Daoy (cell line): Measurements from ENCODE around the gene EPDR1. TPM values are rescaled to one million over a fixed set of nuclear protein-coding genes. Genes with fewer than 3 reads are reported as not detected.
"Not testable (repeated sequence)": the region's sequence is repeated elsewhere in the genome, so short reads cannot be mapped to it uniquely, and the experiment has no call there.

Source experiments
- DNase-seq: peaks from one replicate; pipeline ENCODE4 v3.0.0-alpha.2; 2015; ENCODE audit warnings: low read depth
- total RNA-seq: library from RNA; depleted of rRNA; stranded (reverse); fragments of >200 nt; shearing (Covaris generic); gene quantifications from 2 replicates; pipeline ENCODE4 v1.2.3, GENCODE V29; 2014

EPDR1 gene
- total RNA-seq, 1 experiment from 2014 or later, result 69.0 TPM

DNA sequence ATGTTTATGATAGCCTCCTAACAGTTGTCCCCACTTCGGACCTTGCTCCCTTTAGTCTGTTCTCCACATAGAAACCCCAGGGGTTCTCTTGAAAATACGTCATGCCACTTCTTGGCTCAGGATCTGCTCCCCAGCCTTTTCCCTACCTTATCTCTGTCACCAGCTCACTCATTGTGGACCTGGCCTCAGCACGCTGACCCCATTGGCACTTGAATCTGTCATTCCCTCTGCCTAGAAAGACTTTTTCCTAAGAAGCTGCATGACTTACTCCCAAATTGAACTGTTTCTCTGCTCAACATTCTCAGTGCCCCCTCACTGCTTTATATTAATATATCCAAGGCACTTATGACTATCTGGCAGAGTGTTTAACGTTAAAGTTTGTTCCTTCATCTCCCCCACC, 8.4 kb downstream of the EPDR1 start:
- DNase-seq, result no peak

DNA sequence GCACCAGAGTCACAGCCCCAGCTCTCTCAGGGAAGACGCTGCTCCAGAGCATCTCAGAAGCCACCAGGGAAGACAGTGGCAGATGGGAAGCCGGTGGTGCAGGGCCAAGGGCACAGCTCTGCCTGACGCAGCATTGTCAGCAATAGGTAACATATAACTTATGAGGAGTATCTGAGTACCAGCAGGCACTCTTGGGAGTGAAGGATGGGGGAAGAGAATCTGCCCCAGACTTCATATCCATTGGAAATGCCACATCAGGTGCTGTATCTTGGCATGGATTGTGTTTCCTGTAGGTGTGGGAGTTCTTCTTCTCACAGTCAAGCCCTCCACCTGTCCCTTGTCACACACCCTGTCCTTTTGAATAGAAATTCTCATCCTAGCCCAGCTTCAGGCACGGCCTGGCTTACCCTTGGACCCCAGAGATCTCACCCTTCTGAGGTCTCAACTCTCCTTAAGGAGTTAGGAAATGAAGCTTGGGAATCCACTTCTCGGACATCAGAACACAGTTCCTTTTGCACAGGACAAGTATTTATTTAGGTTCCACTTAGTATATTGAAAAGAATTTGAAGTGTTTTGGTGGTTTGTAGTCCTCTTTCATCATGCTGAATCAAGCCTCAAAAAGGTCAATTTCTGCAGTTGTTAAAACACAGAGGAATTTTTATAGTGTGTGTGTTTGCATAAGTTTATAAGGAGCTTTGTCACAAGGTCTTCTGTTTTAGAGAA, 9.9 kb downstream of the EPDR1 start:
- no peak for DNase-seq

DNA sequence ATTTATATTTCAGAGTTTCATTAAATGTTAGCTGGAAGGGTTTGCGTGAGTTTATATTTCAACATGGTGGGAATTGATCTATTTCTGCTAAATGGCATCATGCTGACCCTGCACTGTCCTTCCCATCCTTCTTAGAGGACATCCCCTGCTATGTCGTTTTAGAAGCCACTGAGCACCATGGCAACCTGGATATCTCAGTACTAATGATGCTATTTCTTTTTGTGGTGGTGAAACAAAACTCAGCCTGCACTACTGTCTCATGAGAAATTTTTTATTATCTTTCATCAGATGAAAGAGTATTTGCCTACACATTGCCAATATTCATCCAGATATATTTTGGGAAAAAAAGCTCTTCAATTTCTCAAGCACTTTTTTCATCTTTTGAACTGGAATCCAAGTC, 12.1 kb downstream of the EPDR1 start:
- DNase-seq, result no peak

DNA sequence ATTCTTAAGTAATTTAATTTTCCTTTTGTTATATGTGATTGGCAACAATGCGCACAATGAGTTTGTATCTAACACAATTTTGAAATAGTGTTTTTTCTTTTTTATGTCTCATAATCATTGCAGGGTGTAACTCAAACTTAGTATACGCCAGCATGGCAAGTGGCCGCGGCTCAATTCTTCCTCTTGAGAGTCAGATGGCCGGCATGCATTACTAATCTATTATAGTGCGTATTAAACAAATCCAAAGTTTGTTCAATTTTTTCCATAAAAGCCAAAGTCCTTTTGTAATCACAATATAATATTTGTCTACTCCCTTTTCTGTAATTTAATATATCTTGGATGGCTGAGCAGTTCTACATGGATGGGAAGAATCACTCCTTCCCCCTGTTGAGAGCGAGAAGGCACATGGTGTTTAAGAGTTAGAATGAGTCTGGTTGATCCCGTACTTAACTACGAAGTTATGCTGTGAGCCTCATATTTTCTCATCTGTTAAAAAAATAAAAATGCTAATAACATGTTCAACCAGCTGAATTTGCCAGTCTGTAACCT, 12.7 kb downstream of the EPDR1 start:
- no peak for DNase-seq

DNA sequence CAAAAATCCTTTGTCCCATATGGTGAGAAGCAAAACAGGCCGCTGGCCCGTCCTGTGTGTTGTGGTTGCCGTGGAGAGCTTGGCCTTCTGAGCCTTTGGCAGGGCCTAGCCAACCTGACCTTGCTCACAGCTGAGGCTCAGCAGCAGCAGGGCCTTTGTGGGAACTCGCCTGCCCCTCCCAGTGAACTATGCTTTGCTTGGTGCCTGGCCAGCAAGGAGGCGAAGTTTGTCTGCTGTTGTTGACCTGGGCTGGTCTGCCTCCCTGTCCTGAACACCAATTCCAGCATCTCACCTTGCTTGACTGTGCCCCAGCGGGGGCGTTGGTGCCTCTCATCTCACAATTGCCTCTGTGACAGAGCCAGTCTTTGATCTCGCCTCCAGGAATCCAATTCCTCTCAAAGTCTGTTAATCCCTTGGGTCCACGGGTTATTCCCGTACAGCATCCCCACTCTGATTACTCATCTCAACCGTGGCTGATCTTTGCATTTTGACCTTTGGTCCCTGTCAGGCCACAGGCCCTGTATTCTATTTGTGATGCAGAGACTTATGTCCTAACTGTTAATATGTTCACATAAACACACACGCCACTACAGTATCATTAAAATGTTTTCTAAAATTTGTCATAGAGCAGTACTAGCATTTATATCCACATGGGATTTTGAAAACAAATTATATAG, 22.6 kb downstream of the EPDR1 start:
- DNase-seq, result peak; percentile 73

DNA sequence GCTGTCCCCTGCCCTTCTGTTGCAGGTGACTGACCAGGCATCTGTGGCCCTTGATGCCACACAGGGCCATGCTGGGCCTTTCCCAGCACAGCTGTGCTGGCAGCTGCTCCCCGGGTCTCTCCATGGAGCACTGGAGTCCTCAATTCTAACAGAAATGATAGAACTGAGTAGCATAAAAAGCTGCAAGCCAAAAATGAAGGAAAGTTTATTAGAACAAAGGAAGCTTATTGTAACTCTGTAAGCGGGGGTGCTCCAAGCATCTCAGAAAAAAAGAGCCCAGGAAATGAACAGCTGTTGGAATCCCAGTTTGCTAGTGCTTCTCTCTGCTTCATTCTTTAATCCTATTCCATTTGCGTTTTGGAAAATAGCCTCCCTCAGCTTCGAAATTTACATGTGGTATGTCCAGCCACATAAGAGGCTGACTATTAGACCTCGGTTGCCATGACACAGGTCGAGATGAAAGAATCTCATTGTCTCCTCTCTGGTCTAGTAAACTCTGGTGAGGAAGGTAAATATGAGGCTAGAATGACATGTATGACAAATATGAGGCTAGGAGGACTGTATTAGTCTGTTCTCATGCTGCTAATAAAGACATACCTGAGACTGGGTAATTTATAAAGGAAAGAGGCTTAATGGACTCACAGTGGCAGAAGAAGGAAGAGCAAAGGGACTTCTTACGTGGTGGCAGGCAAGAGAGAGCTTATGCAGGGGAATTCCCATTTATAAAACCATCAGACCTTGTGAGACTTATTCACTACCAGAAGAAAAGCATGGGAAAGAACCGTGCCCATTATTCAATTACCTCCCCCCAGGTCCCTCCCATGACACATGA, 23.7 kb downstream of the EPDR1 start:
- peak; percentile 40 for DNase-seq

DNA sequence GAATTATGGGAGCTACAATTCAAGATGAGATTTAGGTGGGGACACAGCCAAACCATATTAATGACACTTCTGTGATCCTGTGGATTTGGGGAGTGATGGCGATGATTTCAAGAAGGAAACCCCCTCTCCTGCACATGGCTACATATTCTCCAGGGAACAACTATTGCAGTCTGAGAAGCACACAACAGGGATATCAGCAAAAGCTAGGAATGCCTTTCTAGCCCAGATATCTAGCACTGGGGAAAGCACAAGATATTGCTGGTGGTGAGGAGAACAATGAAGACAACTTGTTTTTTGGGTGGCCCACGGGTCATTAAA, 24.3 kb downstream of the EPDR1 start:
- no peak for DNase-seq

DNA sequence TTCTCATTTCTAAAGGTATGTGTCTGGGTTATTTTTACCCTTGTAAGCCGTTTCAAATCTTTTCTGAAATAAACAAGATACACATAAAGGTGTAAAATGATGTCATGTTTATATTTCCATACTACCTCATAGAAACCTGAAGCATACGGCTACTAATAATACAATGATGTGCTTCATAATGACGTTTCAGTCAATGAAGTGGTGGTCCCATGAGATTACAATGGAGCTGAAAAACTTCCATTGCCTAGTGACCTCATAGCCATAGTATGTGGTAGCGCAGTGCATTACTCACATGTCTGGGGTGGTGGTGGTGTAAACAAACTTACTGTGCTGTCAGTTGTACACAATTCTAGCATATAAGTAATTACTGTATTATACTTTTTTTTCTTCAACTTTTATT, 24.9 kb downstream of the EPDR1 start:
- peak; percentile 39 for DNase-seq

DNA sequence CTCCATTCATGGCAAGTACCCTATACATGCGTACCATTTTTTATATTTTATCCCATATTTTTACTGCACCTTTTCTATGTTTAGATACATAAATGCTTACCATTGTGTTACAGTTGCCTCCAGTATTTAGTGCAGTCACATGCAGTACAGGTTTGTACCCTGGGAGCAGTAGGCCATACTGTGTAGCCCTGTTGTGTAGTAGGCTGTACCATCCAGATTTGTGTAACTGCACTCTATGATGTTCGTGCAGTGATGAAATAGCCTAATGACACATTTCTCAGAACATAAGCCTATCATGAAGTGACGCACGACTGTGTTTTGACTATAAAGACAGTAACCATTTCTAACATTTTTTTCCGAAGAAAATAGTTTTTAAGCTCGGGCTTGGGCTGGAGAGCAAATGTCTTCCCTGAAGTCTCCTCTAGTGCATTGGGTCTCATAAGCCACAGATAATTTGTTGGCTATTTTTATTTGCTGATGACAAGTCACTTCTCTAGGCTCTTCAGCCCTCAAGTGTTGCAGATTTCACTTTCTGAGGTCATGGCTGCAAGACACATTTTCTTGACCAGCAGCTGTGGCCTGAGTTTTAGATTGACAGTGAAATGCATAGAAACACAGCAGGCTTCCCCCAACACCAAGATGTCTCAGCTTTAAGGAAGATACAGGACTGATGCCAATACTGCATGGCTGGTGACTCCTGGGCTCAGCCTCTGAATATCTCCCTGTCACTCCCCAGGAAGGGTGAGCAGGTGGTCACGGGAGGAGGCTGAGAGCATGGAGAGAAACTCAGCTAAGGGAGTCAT, 26.9 kb downstream of the EPDR1 start:
- DNase-seq, result no peak

DNA sequence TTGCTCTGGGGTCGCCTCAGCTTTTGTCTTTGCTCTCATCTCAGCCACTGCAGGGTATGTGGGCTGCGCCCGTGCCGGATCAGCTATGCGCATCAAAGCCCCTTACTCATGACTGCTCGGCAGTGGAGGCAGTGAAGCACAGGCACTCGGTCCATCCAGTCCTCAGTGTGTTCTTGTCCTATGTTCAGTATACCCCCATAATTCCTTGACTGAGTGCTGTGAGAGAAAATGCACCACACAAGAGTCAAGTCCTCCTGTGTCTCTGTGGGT, 27.4 kb downstream of the EPDR1 start:
- no peak for DNase-seq

DNA sequence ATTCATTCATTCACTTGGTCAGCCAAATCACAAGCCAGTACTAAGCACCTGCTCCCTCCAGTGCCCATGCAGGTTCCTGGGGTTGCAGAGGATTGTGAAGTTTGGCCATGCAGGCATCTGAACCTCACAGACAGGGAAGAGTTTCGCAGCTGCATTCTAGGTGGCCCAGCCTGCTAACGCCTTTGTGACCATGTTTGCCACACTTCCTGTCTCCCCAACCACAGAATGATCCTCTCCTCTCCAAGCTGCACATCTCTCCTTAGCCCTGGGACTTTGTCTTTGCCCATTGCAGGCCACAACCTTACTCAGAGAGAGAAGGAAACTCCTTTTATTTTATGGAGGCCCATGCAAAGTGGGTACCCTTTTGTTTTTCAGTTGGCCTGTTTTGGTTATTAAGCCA, 31.8 kb downstream of the EPDR1 start:
- no peak for DNase-seq

DNA sequence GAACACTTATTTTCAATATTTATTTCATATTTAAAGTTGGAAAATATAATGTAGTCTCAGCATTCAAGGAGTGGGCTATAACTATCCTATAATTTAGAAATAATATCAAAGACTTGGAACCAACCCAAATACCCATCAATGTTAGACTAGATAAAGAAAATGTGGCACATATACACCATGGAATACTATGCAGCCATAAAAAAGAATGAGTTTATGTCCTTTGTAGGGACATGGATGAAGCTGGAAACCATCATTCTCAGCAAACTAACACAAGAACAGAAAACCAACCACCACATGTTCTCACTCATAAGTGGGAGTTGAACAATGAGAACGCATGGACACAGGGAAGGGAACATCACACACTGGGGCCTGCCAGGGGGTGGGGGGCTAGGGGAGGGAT, 33.8 kb downstream of the EPDR1 start:
- DNase-seq, result not testable (repeated sequence)

DNA sequence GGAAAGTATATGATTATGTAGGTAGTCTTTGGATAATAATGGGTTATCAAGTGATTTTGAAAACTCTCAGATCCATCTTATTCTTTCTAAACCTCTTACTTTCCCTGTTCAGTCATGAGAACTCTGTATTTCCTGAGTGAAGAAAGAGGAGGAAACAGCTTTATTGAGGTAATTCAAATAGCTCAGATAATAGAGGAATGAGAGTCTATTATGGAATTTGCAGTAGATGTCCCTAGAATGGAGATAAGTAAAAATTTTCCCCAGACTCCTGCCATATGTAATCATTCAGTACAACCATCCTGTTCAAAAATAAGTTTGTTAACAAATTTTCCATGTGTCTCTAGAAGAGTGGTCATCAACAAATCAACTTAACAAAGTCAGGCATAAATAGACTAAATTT, 36.4 kb downstream of the EPDR1 start:
- DNase-seq, result no peak

DNA sequence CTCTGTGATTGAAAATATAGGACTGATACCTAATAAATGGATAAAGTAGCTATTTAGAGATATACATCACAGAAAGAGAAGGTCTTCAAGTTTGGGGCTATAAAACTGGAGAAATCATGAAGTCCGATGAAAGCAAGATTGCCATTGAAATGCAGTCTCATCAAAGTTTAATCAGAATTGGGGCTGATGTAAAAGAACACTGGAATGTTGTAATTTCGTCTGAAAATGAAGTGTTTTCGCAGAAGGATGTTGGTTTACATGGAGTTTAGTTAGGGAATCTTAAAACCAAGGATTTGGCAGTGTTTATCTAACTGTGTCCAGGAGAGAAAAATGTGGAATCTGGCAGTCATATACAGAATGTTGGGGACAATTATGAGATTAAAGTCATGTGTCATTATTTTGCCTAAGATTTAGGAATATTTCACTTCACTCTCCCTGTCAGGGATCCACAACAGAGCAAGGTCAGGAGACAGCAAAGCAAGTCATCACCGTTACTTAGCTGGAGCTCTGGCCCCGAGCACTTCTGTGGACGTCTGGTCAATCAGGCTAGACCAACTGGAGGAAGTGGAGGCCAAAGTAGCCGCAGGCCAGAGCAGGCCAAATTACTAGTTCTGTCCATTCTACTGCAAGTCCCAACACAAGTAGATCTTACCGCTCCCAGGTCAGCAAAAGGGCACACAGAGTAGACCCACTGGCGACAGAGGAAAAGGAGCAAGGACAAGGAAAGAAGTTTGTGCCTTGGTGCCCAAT, 37.0 kb downstream of the EPDR1 start:
- DNase-seq, result no peak

DNA sequence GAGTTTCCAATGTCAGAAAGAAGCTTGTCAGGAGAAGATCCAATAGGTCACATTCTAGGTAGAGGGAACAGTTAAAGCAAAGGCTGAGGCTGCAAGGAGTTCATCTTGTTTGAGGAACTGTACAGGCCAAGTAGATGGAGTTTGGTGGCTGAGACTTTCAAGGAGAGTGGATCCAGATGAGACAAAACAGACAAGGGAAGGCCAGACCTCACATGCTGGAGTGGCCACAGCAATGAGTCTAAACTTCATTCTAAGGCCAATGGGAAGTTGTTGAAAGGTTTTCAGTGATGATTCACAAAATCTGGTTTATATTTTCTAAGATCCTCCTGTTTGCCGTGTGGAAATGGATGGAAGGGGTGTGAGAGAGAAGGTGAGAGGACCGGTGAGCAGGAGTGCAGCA, 40.0 kb downstream of the EPDR1 start:
- no peak for DNase-seq

DNA sequence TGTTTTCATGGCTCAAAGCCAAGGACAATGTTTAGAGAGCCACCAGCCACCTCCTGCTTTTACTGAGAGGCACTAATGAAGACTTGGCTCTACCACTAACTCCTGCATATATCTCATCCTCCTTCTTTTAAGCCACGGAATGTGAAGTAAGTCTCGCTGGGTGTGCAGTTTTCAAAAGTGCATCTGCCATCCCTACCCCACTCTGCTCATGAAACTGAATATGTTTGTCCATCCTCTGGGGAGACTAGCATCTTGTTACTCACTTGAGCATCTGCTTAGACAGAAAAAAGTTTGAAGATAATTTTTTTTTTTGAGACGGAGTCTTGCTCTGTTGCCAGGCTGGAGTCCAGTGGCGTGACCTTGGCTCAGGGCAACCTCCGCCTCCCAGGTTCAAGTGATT, 40.8 kb downstream of the EPDR1 start:
- no peak for DNase-seq

DNA sequence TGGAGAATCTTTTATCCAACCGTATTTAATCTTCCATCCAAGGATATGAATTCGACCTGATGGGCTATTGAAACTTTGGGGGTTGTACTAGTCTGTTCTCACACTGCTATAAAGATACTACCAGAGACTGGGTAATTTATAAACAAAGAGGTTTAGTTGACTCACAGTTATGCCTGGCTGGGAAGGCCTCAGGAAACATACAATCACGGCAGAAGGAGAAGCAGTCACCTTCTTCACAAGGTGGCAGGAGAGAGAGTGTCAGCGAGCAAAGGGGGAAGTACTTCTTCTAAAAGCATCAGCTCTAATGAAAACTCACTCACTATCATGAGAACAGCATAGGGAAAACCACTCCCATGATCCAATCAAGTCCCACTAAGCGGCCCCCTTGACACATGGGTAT, 43.8 kb downstream of the EPDR1 start:
- DNase-seq, result no peak

DNA sequence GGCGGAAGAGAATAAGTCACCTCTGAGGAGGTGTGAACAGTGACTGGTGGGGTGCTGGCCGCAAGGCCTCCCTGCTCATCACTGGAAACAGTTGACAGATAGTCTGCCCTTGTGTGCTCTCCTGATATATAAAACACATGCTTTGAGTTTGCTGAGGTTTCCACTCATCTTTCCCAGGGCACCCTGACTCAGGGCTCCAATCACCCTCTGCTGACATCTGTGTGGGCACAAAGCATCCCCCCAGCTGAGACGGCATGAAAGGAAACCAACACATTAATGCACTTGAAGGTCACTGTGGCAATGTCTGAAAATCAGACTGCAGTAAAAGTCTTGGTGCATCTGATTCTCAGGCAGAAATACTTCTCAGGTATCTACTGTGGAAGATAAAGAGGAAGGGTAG, 49.8 kb downstream of the EPDR1 start:
- DNase-seq, result peak; percentile 67

DNA sequence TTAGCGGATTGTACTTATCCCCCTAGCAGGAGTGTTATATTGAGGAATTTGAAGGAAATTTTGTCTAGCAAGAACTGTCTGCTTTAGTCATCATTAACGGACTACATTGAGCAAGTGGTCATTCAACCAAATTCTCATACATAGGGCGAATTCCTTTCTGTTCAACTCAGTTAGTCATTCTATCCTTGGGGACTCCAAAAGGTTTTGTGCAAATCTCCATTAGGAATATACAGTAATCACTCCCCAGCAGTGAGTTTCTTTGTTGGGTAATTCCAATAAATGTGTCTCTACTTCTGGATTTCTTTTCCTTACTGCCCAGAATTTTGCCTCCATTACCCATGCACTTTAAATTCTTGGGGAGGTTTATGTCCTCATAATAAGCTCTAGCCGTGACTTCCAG, 51.1 kb downstream of the EPDR1 start:
- DNase-seq, result no peak

DNA sequence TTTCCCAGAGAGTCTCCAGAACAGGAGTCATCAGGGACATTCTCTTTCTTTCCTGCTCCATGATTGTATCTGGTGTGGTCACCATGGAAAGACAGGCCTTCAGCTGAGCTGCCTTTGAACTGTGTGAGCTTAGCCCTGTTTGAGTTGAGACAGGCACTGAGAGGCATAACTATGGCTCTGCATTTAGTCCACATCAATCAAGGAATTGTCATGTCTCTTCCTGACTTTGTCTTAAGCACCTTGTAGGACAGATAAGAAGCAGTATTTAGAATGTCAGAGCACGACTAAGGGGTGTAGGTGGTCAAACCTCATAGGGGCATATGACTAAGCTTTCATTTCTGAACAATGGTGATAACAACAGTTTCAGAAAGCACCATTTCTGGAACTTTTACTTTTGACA, 53.5 kb downstream of the EPDR1 start:
- peak; percentile 23 for DNase-seq

DNA sequence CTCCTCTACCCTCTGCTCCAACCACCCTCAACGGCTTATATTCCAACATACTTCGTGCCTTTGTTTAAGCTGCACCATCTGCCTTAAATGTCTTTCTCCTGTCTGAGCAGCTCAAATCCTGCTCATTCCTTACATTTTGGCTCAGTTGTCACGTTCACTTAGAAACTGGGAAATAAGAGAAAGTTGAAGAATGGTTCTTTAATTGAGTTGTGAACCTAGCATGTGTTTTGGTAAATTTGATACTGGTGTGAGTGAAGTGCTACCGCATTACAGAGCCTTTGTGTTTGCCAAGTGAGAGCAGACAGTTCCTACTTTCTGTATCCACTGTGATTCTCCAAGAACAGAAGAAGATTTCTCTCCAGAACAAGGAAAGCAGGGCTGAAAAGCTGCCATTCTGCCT, 54.3 kb downstream of the EPDR1 start:
- no peak for DNase-seq
